ENCODE data around the gene FOXK1.
A peak's percentile ranks its signal among the peaks of the same experiment; 100 is the strongest.

The FOXK1 gene

GRCh38 chr7:4744391-4745264, 62.5 kb downstream of the FOXK1 start:
- Histone ChIP-seq H3K4me1 (ENCODE audit: control insufficient read depth, insufficient read depth, low read length) (no peaks in the 10 kb centered on the region), H3K9me3 (ENCODE audit: control insufficient read depth, insufficient read depth, low read length) (no peaks in the 10 kb centered on the region), H3K27me3 (ENCODE audit: control insufficient read depth, insufficient read depth, low read length) (peaks cover 20% of the 10 kb centered on the region), H3K9ac (ENCODE audit: low read depth, low read length) (no peak overlapping the region), H3K4me3 (ENCODE audit: low read depth, low read length) (peak overlapping the region; percentile 37), H3K36me3 (ENCODE audit: control insufficient read depth, insufficient read depth, low read length) (peaks cover 8% of the 10 kb centered on the region)

GRCh38 chr7:4745265-4745919, 63.3 kb downstream of the FOXK1 start:
- Histone ChIP-seq H3K9me3 (ENCODE audit: control insufficient read depth, insufficient read depth, low read length) (no peaks in the 10 kb centered on the region), H3K9ac (ENCODE audit: low read depth, low read length) (no peak overlapping the region), H3K4me1 (ENCODE audit: control insufficient read depth, insufficient read depth, low read length) (no peaks in the 10 kb centered on the region), H3K27me3 (ENCODE audit: control insufficient read depth, insufficient read depth, low read length) (peaks cover 20% of the 10 kb centered on the region), H3K36me3 (ENCODE audit: control insufficient read depth, insufficient read depth, low read length) (peaks cover 8% of the 10 kb centered on the region), H3K4me3 (ENCODE audit: low read depth, low read length) (peak overlapping the region; percentile 13)

- peaks cover 20% of the 10 kb centered on the region for H3K27me3 ChIP-seq (ENCODE audit: control insufficient read depth, insufficient read depth, low read length)
- peaks cover 8% of the 10 kb centered on the region for H3K36me3 ChIP-seq (ENCODE audit: control insufficient read depth, insufficient read depth, low read length)
- H3K9ac ChIP-seq (ENCODE audit: low read depth, low read length) = no peak overlapping the region
- no peaks in the 10 kb centered on the region for H3K9me3 ChIP-seq (ENCODE audit: control insufficient read depth, insufficient read depth, low read length)
- no peaks in the 10 kb centered on the region for H3K4me1 ChIP-seq (ENCODE audit: control insufficient read depth, insufficient read depth, low read length)
- no peak overlapping the region for H3K4me3 ChIP-seq (ENCODE audit: low read depth, low read length)
These were observed 64.2 kb downstream of the FOXK1 start for GRCh38 chr7:4745971-4746919.

GRCh38 chr7:4747013-4747412, 64.9 kb downstream of the FOXK1 start:
- no peak overlapping the region for H3K4me3 ChIP-seq (ENCODE audit: low read depth, low read length)
- H3K27me3 ChIP-seq (ENCODE audit: control insufficient read depth, insufficient read depth, low read length) = peaks cover 20% of the 10 kb centered on the region
- H3K36me3 ChIP-seq (ENCODE audit: control insufficient read depth, insufficient read depth, low read length) = peaks cover 3% of the 10 kb centered on the region
- H3K9me3 ChIP-seq (ENCODE audit: control insufficient read depth, insufficient read depth, low read length) = no peaks in the 10 kb centered on the region
- no peaks in the 10 kb centered on the region for H3K4me1 ChIP-seq (ENCODE audit: control insufficient read depth, insufficient read depth, low read length)
- H3K9ac ChIP-seq (ENCODE audit: low read depth, low read length) = no peak overlapping the region

- Histone ChIP-seq H3K36me3 (ENCODE audit: control insufficient read depth, insufficient read depth, low read length) (no peaks in the 10 kb centered on the region), H3K9ac (ENCODE audit: low read depth, low read length) (no peak overlapping the region), H3K27me3 (ENCODE audit: control insufficient read depth, insufficient read depth, low read length) (peaks cover 16% of the 10 kb centered on the region), H3K9me3 (ENCODE audit: control insufficient read depth, insufficient read depth, low read length) (no peaks in the 10 kb centered on the region), H3K4me3 (ENCODE audit: low read depth, low read length) (no peak overlapping the region), H3K4me1 (ENCODE audit: control insufficient read depth, insufficient read depth, low read length) (no peaks in the 10 kb centered on the region)
These were observed 65.7 kb downstream of the FOXK1 start for GRCh38 chr7:4747746-4748145.

- Histone ChIP-seq H3K4me1 (ENCODE audit: control insufficient read depth, insufficient read depth, low read length) (no peaks in the 10 kb centered on the region), H3K4me3 (ENCODE audit: low read depth, low read length) (no peak overlapping the region), H3K36me3 (ENCODE audit: control insufficient read depth, insufficient read depth, low read length) (no peaks in the 10 kb centered on the region), H3K27me3 (ENCODE audit: control insufficient read depth, insufficient read depth, low read length) (peaks cover 11% of the 10 kb centered on the region), H3K9me3 (ENCODE audit: control insufficient read depth, insufficient read depth, low read length) (no peaks in the 10 kb centered on the region), H3K9ac (ENCODE audit: low read depth, low read length) (no peak overlapping the region)
These were observed 66.2 kb downstream of the FOXK1 start for GRCh38 chr7:4748231-4748681.

- no peaks in the 10 kb centered on the region for H3K4me1 ChIP-seq (ENCODE audit: control insufficient read depth, insufficient read depth, low read length)
- peaks cover under 1% of the 10 kb centered on the region for H3K27me3 ChIP-seq (ENCODE audit: control insufficient read depth, insufficient read depth, low read length)
- peaks cover 2% of the 10 kb centered on the region for H3K36me3 ChIP-seq (ENCODE audit: control insufficient read depth, insufficient read depth, low read length)
- no peak overlapping the region for H3K4me3 ChIP-seq (ENCODE audit: low read depth, low read length)
- H3K9me3 ChIP-seq (ENCODE audit: control insufficient read depth, insufficient read depth, low read length) = no peaks in the 10 kb centered on the region
- no peak overlapping the region for H3K9ac ChIP-seq (ENCODE audit: low read depth, low read length)
These were observed 67.3 kb downstream of the FOXK1 start for GRCh38 chr7:4749363-4749762.

- no peak overlapping the region for H3K9ac ChIP-seq (ENCODE audit: low read depth, low read length)
- no peaks in the 10 kb centered on the region for H3K27me3 ChIP-seq (ENCODE audit: control insufficient read depth, insufficient read depth, low read length)
- H3K4me1 ChIP-seq (ENCODE audit: control insufficient read depth, insufficient read depth, low read length) = no peaks in the 10 kb centered on the region
- H3K36me3 ChIP-seq (ENCODE audit: control insufficient read depth, insufficient read depth, low read length) = peaks cover 5% of the 10 kb centered on the region
- no peak overlapping the region for H3K4me3 ChIP-seq (ENCODE audit: low read depth, low read length)
- no peaks in the 10 kb centered on the region for H3K9me3 ChIP-seq (ENCODE audit: control insufficient read depth, insufficient read depth, low read length)
These were observed 67.7 kb downstream of the FOXK1 start for GRCh38 chr7:4749798-4750197.

GRCh38 chr7:4751398-4751947, 69.4 kb downstream of the FOXK1 start:
- Histone ChIP-seq H3K9ac (ENCODE audit: low read depth, low read length) (no peak overlapping the region), H3K36me3 (ENCODE audit: control insufficient read depth, insufficient read depth, low read length) (peaks cover 11% of the 10 kb centered on the region), H3K4me1 (ENCODE audit: control insufficient read depth, insufficient read depth, low read length) (no peaks in the 10 kb centered on the region), H3K9me3 (ENCODE audit: control insufficient read depth, insufficient read depth, low read length) (no peaks in the 10 kb centered on the region), H3K4me3 (ENCODE audit: low read depth, low read length) (no peak overlapping the region), H3K27me3 (ENCODE audit: control insufficient read depth, insufficient read depth, low read length) (no peaks in the 10 kb centered on the region)

- Histone ChIP-seq H3K4me1 (ENCODE audit: control insufficient read depth, insufficient read depth, low read length) (no peaks in the 10 kb centered on the region), H3K9me3 (ENCODE audit: control insufficient read depth, insufficient read depth, low read length) (no peaks in the 10 kb centered on the region), H3K36me3 (ENCODE audit: control insufficient read depth, insufficient read depth, low read length) (peaks cover 17% of the 10 kb centered on the region), H3K9ac (ENCODE audit: low read depth, low read length) (no peak overlapping the region), H3K4me3 (ENCODE audit: low read depth, low read length) (no peak overlapping the region), H3K27me3 (ENCODE audit: control insufficient read depth, insufficient read depth, low read length) (no peaks in the 10 kb centered on the region)
These were observed 71.7 kb downstream of the FOXK1 start for GRCh38 chr7:4753598-4754432.

Data from iPS-15b (cell line).